HG03457 (cell line): ENCODE data around the gene TDRD3.

Source experiments
- ATAC-seq: cut with Tn5 transposase; IDR thresholded peaks from one replicate; pipeline ENCODE4 v1.9.1; 2021; ENCODE audit warnings: moderate number of reproducible peaks; ENCODE audit not compliant: unreplicated experiment

Gene TDRD3

GRCh38 chr13:60572003-60572798, 175.2 kb downstream of the TDRD3 start:
- ATAC-seq = no peak

GRCh38 chr13:60572855-60573254, 175.8 kb downstream of the TDRD3 start:
- ATAC-seq = no peak

- ATAC-seq = no peak
These were observed 177.7 kb downstream of the TDRD3 start for GRCh38 chr13:60574735-60575134.

GRCh38 chr13:60575142-60575541, 178.1 kb downstream of the TDRD3 start:
- ATAC-seq = no peak

- ATAC-seq = no peak
These were observed 180.7 kb downstream of the TDRD3 start for GRCh38 chr13:60577761-60578160.

- ATAC-seq = no peak
These were observed 186.3 kb downstream of the TDRD3 start for GRCh38 chr13:60583196-60583888.

GRCh38 chr13:60583911-60584753, 187.1 kb downstream of the TDRD3 start:
- ATAC-seq = no peak

GRCh38 chr13:60584976-60585375, 188.0 kb downstream of the TDRD3 start:
- no peak for ATAC-seq

- ATAC-seq = no peak
These were observed 194.1 kb downstream of the TDRD3 start for GRCh38 chr13:60590800-60591747.

GRCh38 chr13:60603049-60603448, 206.0 kb downstream of the TDRD3 start:
- ATAC-seq = no peak

GRCh38 chr13:60604058-60604457, 207.0 kb downstream of the TDRD3 start:
- no peak for ATAC-seq

- ATAC-seq = no peak
These were observed 211.9 kb downstream of the TDRD3 start for GRCh38 chr13:60608954-60609353.

GRCh38 chr13:60611523-60611922, 214.5 kb downstream of the TDRD3 start:
- no peak for ATAC-seq

- no peak for ATAC-seq
These were observed 215.6 kb downstream of the TDRD3 start for GRCh38 chr13:60612593-60612992.

- no peak for ATAC-seq
These were observed 216.1 kb downstream of the TDRD3 start for GRCh38 chr13:60613080-60613479.

GRCh38 chr13:60617991-60618733, 221.1 kb downstream of the TDRD3 start:
- no peak for ATAC-seq

GRCh38 chr13:60619461-60619860, 222.4 kb downstream of the TDRD3 start:
- no peak for ATAC-seq

GRCh38 chr13:60620611-60621395, 223.8 kb downstream of the TDRD3 start:
- ATAC-seq = no peak

- ATAC-seq = no peak
These were observed 226.1 kb downstream of the TDRD3 start for GRCh38 chr13:60623151-60623550.
